Measurements from ENCODE around the gene PSD4. TPM values are rescaled to one million over a fixed set of nuclear protein-coding genes. Genes with fewer than 3 reads are reported as not detected.

The PSD4 gene
- polyA plus RNA-seq, 1 donor from 2014 or later, result 0.67 TPM

GRCh38 chr2:113217455-113218282, 43.9 kb downstream of the PSD4 start:
- Histone ChIP-seq H4K20me1 (ENCODE audit: insufficient read depth) (no peaks in the 10 kb centered on the region), H2AFZ (ENCODE audit: low read depth, low read length) (no peak overlapping the region), H3F3A (ENCODE audit: insufficient read depth, low read length, poor library complexity, severe bottlenecking) (no peaks in the 10 kb centered on the region), H3K36me3 (ENCODE audit: insufficient read depth, low read length) (no peaks in the 10 kb centered on the region), H3K9me3 (ENCODE audit: low read length) (no peaks in the 10 kb centered on the region), H3K79me2 (replicated peaks; ENCODE audit: insufficient read depth, low read length) (no peaks in the 10 kb centered on the region), H3K4me2 (ENCODE audit: low read length) (no peak overlapping the region), H3K9me2 (ENCODE audit: insufficient read depth, low read length) (no peaks in the 10 kb centered on the region), H3K27me3 (ENCODE audit: insufficient read depth, low read depth, low read length) (no peaks in the 10 kb centered on the region), H3K27ac (ENCODE audit: low read length) (no peak overlapping the region), H3K4me3 (ENCODE audit: low read length) (no peak overlapping the region), H3K9ac (ENCODE audit: low read length) (no peak overlapping the region)
- TF ChIP-seq TAF1 (IDR thresholded peaks at IDR 0.05; ENCODE audit: low read depth) (no peak), SMC3 (conservative IDR thresholded peaks at IDR 0.05; ENCODE audit: poor library complexity) (no peak), RAD21 (conservative IDR thresholded peaks at IDR 0.05) (no peak), CTCF (IDR thresholded peaks at IDR 0.05; ENCODE audit: poor library complexity, severe bottlenecking) (no peak), EP300 (conservative IDR thresholded peaks at IDR 0.05; ENCODE audit: poor library complexity, severe bottlenecking) (no peak), EZH2 (IDR thresholded peaks at IDR 0.05; ENCODE audit: borderline replicate concordance, insufficient read depth, low read length, poor library complexity, severe bottlenecking) (no peak), MXI1 (conservative IDR thresholded peaks at IDR 0.05; ENCODE audit: poor library complexity, severe bottlenecking) (no peak), POLR2AphosphoS5 (IDR thresholded peaks at IDR 0.05) (no peak), REST (IDR thresholded peaks at IDR 0.05; ENCODE audit: borderline replicate concordance) (no peak)

GRCh38 chr2:113218283-113219091, 44.7 kb downstream of the PSD4 start:
- Histone ChIP-seq H3K79me2 (replicated peaks; ENCODE audit: insufficient read depth, low read length) (no peaks in the 10 kb centered on the region), H3K9ac (ENCODE audit: low read length) (no peak overlapping the region), H2AFZ (ENCODE audit: low read depth, low read length) (no peak overlapping the region), H3K4me3 (ENCODE audit: low read length) (no peak overlapping the region), H3K4me2 (ENCODE audit: low read length) (no peak overlapping the region), H3K9me3 (ENCODE audit: low read length) (no peaks in the 10 kb centered on the region), H4K20me1 (ENCODE audit: insufficient read depth) (no peaks in the 10 kb centered on the region), H3K9me2 (ENCODE audit: insufficient read depth, low read length) (no peaks in the 10 kb centered on the region), H3F3A (ENCODE audit: insufficient read depth, low read length, poor library complexity, severe bottlenecking) (no peaks in the 10 kb centered on the region), H3K27ac (ENCODE audit: low read length) (no peak overlapping the region), H3K36me3 (ENCODE audit: insufficient read depth, low read length) (no peaks in the 10 kb centered on the region), H3K27me3 (ENCODE audit: insufficient read depth, low read depth, low read length) (no peaks in the 10 kb centered on the region)
- TF ChIP-seq CTCF (IDR thresholded peaks at IDR 0.05; ENCODE audit: poor library complexity, severe bottlenecking) (no peak), TAF1 (IDR thresholded peaks at IDR 0.05; ENCODE audit: low read depth) (no peak), EP300 (conservative IDR thresholded peaks at IDR 0.05; ENCODE audit: poor library complexity, severe bottlenecking) (no peak), RAD21 (conservative IDR thresholded peaks at IDR 0.05) (no peak), SMC3 (conservative IDR thresholded peaks at IDR 0.05; ENCODE audit: poor library complexity) (no peak), MXI1 (conservative IDR thresholded peaks at IDR 0.05; ENCODE audit: poor library complexity, severe bottlenecking) (no peak), REST (IDR thresholded peaks at IDR 0.05; ENCODE audit: borderline replicate concordance) (no peak), EZH2 (IDR thresholded peaks at IDR 0.05; ENCODE audit: borderline replicate concordance, insufficient read depth, low read length, poor library complexity, severe bottlenecking) (no peak), POLR2AphosphoS5 (IDR thresholded peaks at IDR 0.05) (no peak)
